ENCODE data around the gene P2RY6.
"Not testable (repeated sequence)": the region's sequence is repeated elsewhere in the genome, so short reads cannot be mapped to it uniquely, and the experiment has no call there.

Gene P2RY6

GRCh38 chr11:73271936-73272679 lies at the start of gene P2RY6:
Gene P2RY6, plus strand, starts transcription at chr11:73272338. Its CDS starts 24,181 bp downstream, at chr11:73296519.
- no peak for DNase-seq (ENCODE audit: extremely low read depth in 1 of 2, low read depth in 1 of 2)

- DNase-seq (ENCODE audit: extremely low read depth in 1 of 2, low read depth in 1 of 2): no peak
Observed at GRCh38 chr11:73223998-73224730, 48.0 kb upstream of the P2RY6 start.

- DNase-seq (ENCODE audit: extremely low read depth in 1 of 2, low read depth in 1 of 2): no peak
Observed at GRCh38 chr11:73225001-73225686, 47.0 kb upstream of the P2RY6 start.

GRCh38 chr11:73225851-73226250 lies 46.3 kb upstream of the P2RY6 start:
- DNase-seq (ENCODE audit: extremely low read depth in 1 of 2, low read depth in 1 of 2): no peak

GRCh38 chr11:73226297-73227006 lies 45.7 kb upstream of the P2RY6 start:
- no peak for DNase-seq (ENCODE audit: extremely low read depth in 1 of 2, low read depth in 1 of 2)

- no peak for DNase-seq (ENCODE audit: extremely low read depth in 1 of 2, low read depth in 1 of 2)
Observed at GRCh38 chr11:73227571-73228211, 44.4 kb upstream of the P2RY6 start.

GRCh38 chr11:73228268-73229134 lies 43.6 kb upstream of the P2RY6 start:
- no peak for DNase-seq (ENCODE audit: extremely low read depth in 1 of 2, low read depth in 1 of 2)

GRCh38 chr11:73229321-73229895 lies 42.7 kb upstream of the P2RY6 start:
- DNase-seq (ENCODE audit: extremely low read depth in 1 of 2, low read depth in 1 of 2): no peak

GRCh38 chr11:73229896-73230875 lies 42.0 kb upstream of the P2RY6 start:
- no peak for DNase-seq (ENCODE audit: extremely low read depth in 1 of 2, low read depth in 1 of 2)

GRCh38 chr11:73230931-73231330 lies 41.2 kb upstream of the P2RY6 start:
- no peak for DNase-seq (ENCODE audit: extremely low read depth in 1 of 2, low read depth in 1 of 2)

GRCh38 chr11:73232487-73232886 lies 39.7 kb upstream of the P2RY6 start:
- not testable (repeated sequence) for DNase-seq (ENCODE audit: extremely low read depth in 1 of 2, low read depth in 1 of 2)

- DNase-seq (ENCODE audit: extremely low read depth in 1 of 2, low read depth in 1 of 2): no peak
Observed at GRCh38 chr11:73233211-73233610, 38.9 kb upstream of the P2RY6 start.

- no peak for DNase-seq (ENCODE audit: extremely low read depth in 1 of 2, low read depth in 1 of 2)
Observed at GRCh38 chr11:73233692-73234470, 38.3 kb upstream of the P2RY6 start.

- no peak for DNase-seq (ENCODE audit: extremely low read depth in 1 of 2, low read depth in 1 of 2)
Observed at GRCh38 chr11:73234471-73235181, 37.5 kb upstream of the P2RY6 start.

- DNase-seq (ENCODE audit: extremely low read depth in 1 of 2, low read depth in 1 of 2): no peak
Observed at GRCh38 chr11:73235236-73235786, 36.8 kb upstream of the P2RY6 start.

- no peak for DNase-seq (ENCODE audit: extremely low read depth in 1 of 2, low read depth in 1 of 2)
Observed at GRCh38 chr11:73236205-73236765, 35.9 kb upstream of the P2RY6 start.
